HCT116 (cell line): ENCODE data around the gene SLC46A1. TPM values are rescaled to one million over a fixed set of nuclear protein-coding genes. Genes with fewer than 3 reads are reported as not detected.

Experiments
- ATAC-seq: fragments of 200-7000 bp; cut with Tn5 transposase; 2 replicates; pipeline ENCODE4 v1.9.1; 2020; ENCODE audit warnings: mild to moderate bottlenecking, moderate library complexity
- BruUV-seq: library from RNA; stranded (reverse); fragments of 400-500 nt; replicated peaks from 2 replicates; lab custom pipeline; 2021; lab: Mats Ljungman, UMichigan
- CTCF ChIA-PET: fragments of 300-600 bp; sonication (Branson Sonifier 250); formaldehyde crosslinking; loops from one replicate; lab custom pipeline; 2021; ENCODE audit warnings: antibody characterized with exemption; lab: Charles Lee
- POLR2A ChIA-PET: fragments of 300-600, 350-600 bp; sonication (Branson Sonifier 250); formaldehyde crosslinking; loops from one replicate; lab custom pipeline; 2021; ENCODE audit warnings: antibody characterized with exemption; lab: Charles Lee
- RAD21 ChIA-PET, 2 experiments: fragments of 300-600 bp; sonication (Branson Sonifier 250); formaldehyde crosslinking; loops; one replicate each; lab custom pipeline; 2023; ENCODE audit warnings: low total read pairs in 2 of 2; ENCODE audit not compliant: uncharacterized antibody in 2 of 2, unreplicated experiment in 2 of 2, low non-redundant PET in 1 of 2; lab: Charles Lee
- DNase-seq: peaks from one replicate; pipeline ENCODE4 v3.0.0-alpha.2; 2010; ENCODE audit warnings: low read depth, low spot score
- H2AFZ ChIP-seq: fragments of 200-600 bp; shearing (Covaris generic), sonication (generic); 2 replicates; pipeline ENCODE4 v1.6.1; 2017; ENCODE audit warnings: low read depth, mixed run types, mixed read lengths, antibody characterized with exemption, low read length; ENCODE audit not compliant: poor library complexity, severe bottlenecking
- H3K27ac ChIP-seq: 2 replicates; pipeline ENCODE4 v1.5.1; 2012; ENCODE audit warnings: low read depth, low read length
- H3K27me3 ChIP-seq: fragments of 200-600 bp; sonication (generic); 2 replicates; pipeline ENCODE4 v1.6.1; 2016; ENCODE audit warnings: mixed run types, low read length, mixed read lengths; ENCODE audit not compliant: insufficient read depth
- H3K36me3 ChIP-seq, 2 experiments: fragments of 200-500 bp in 1 of 2; fragments of 200-600 bp in 1 of 2; sonication (Bioruptor generic) in 1 of 2; sonication (generic) in 1 of 2; 2 replicates each; pipeline versions ENCODE4 v1.5.1 to v1.6.1; 2014 to 2016; ENCODE audit warnings: low read length in 2 of 2, inconsistent platforms in 1 of 2, mixed read lengths in 1 of 2, mixed run types in 1 of 2; ENCODE audit not compliant: insufficient read depth in 2 of 2, control insufficient read depth in 1 of 2
- H3K4me1 ChIP-seq, 2 experiments: fragments of 200-600 bp in 1 of 2; sonication (generic) in 1 of 2; 2 replicates each; pipeline versions ENCODE4 v1.5.1 to v1.6.1; 2012 to 2017; ENCODE audit warnings: low read length in 2 of 2, inconsistent platforms in 1 of 2, mild to moderate bottlenecking in 1 of 2, mixed read lengths in 1 of 2, mixed run types in 1 of 2, moderate library complexity in 1 of 2; ENCODE audit not compliant: insufficient read depth in 2 of 2, control insufficient read depth in 1 of 2
- H3K4me2 ChIP-seq: fragments of 200-600 bp; sonication (generic); 2 replicates; pipeline ENCODE4 v1.6.1; 2017; ENCODE audit warnings: mixed run types, low read length, mixed read lengths
- H3K4me3 ChIP-seq, 2 experiments: fragments of 200-600 bp in 1 of 2; sonication (generic) in 1 of 2; replicated peaks in 1 of 2; 2 replicates each; pipeline ENCODE4 v1.5.1; 2011 to 2016; ENCODE audit warnings: low read length in 2 of 2, control low read depth in 1 of 2, low read depth in 1 of 2, mild to moderate bottlenecking in 1 of 2, mixed read lengths in 1 of 2, mixed run types in 1 of 2
- H3K79me2 ChIP-seq: fragments of 200-600 bp; sonication (generic); 2 replicates; pipeline ENCODE4 v1.6.1; 2017; ENCODE audit warnings: mild to moderate bottlenecking, mixed run types, low read length, moderate library complexity, mixed read lengths; ENCODE audit not compliant: insufficient read depth
- H3K9ac ChIP-seq: fragments of 200-600 bp; sonication (generic); 2 replicates; pipeline ENCODE4 v1.6.1; 2016; ENCODE audit warnings: low read length, mixed read lengths
- H3K9me2 ChIP-seq: fragments of 200-600 bp; sonication (generic), shearing (Covaris generic); 2 replicates; pipeline ENCODE4 v1.6.1; 2017; ENCODE audit warnings: mixed run types, mild to moderate bottlenecking, moderate library complexity; ENCODE audit not compliant: insufficient read depth
- H3K9me3 ChIP-seq, 2 experiments: fragments of 200-500 bp in 1 of 2; fragments of 200-600 bp in 1 of 2; sonication (Bioruptor generic) in 1 of 2; sonication (generic) in 1 of 2; 2 replicates each; pipeline ENCODE4 v1.6.1; 2014 to 2017; ENCODE audit warnings: low read length in 2 of 2, mixed read lengths in 2 of 2, inconsistent platforms in 1 of 2, low read depth in 1 of 2, mild to moderate bottlenecking in 1 of 2, mixed run types in 1 of 2, moderate library complexity in 1 of 2; ENCODE audit not compliant: control insufficient read depth in 1 of 2, insufficient read depth in 1 of 2
- H4K20me1 ChIP-seq: fragments of 200-600 bp; sonication (generic), shearing (Covaris generic); 2 replicates; pipeline ENCODE4 v1.6.1; 2017; ENCODE audit warnings: mixed run types, mild to moderate bottlenecking, moderate library complexity; ENCODE audit not compliant: insufficient read depth
- ATF3 ChIP-seq: IDR thresholded peaks from 2 replicates; pipeline ENCODE4 v1.6.1; 2012
- CEBPB ChIP-seq: IDR thresholded peaks from 2 replicates; pipeline ENCODE4 v1.6.1; 2012; ENCODE audit warnings: low read depth
- CTCF ChIP-seq, 3 experiments: fragments of 200-600 bp in 1 of 3; sonication (generic) in 1 of 3; IDR thresholded peaks in 2 of 3; conservative IDR thresholded peaks in 1 of 3; 2 replicates each; pipeline ENCODE4 v1.5.1; 2012 to 2017; ENCODE audit warnings: low read depth in 2 of 3, low read length in 2 of 3, antibody characterized with exemption in 1 of 3, borderline replicate concordance in 1 of 3, control low read depth in 1 of 3, mild to moderate bottlenecking in 1 of 3, mixed read lengths in 1 of 3, mixed run types in 1 of 3, moderate library complexity in 1 of 3; ENCODE audit not compliant: insufficient read depth in 1 of 3
- EGR1 ChIP-seq: IDR thresholded peaks from 2 replicates; pipeline ENCODE4 v1.6.1; 2012; ENCODE audit warnings: low read depth
- ELF1 ChIP-seq: IDR thresholded peaks from 2 replicates; pipeline ENCODE4 v1.6.1; 2012; ENCODE audit warnings: low read depth, borderline replicate concordance
- EZH2phosphoT487 ChIP-seq: fragments of 200-600 bp; IDR thresholded peaks from 2 replicates; pipeline ENCODE4 v1.6.1; 2018; ENCODE audit warnings: antibody characterized with exemption, borderline replicate concordance
- FOSL1 ChIP-seq: IDR thresholded peaks from 2 replicates; pipeline ENCODE4 v1.6.1; 2012; ENCODE audit warnings: low read depth
- JUND ChIP-seq: IDR thresholded peaks from 2 replicates; pipeline ENCODE4 v1.6.1; 2012
- RAD21 ChIP-seq: IDR thresholded peaks from 2 replicates; pipeline ENCODE4 v1.6.1; 2012; ENCODE audit warnings: low read depth, mild to moderate bottlenecking
- SIN3A ChIP-seq: IDR thresholded peaks from 2 replicates; pipeline ENCODE4 v1.6.1; 2012; ENCODE audit warnings: low read depth
- SRF ChIP-seq: IDR thresholded peaks from 2 replicates; pipeline ENCODE4 v1.6.1; 2012; ENCODE audit warnings: low read depth
- TCF7L2 ChIP-seq: IDR thresholded peaks from 2 replicates; pipeline ENCODE4 v1.7.0; 2011; ENCODE audit warnings: borderline replicate concordance, inconsistent platforms; ENCODE audit not compliant: insufficient read depth, insufficient read length; ENCODE audit errors: extremely low read depth
- ZFX ChIP-seq: fragments of 450-650 bp; IDR thresholded peaks from 2 replicates; pipeline ENCODE4 v1.6.1; 2017
- ZNF274 ChIP-seq: fragments of 200-500 bp; sonication (Bioruptor generic); IDR thresholded peaks from 2 replicates; pipeline ENCODE4 v1.6.1; 2014; ENCODE audit warnings: mild to moderate bottlenecking, low read depth, low read length, inconsistent platforms
- intact Hi-C: fragments of 100-400 bp; cut with micrococcal nuclease; formaldehyde crosslinking; loops from 2 replicates; pipeline ENCODE4 v1.10.0; 2022
- total RNA-seq: library from RNA; stranded (reverse); gene quantifications from one replicate; pipeline ENCODE4 v1.2.1, GENCODE V29; 2021; ENCODE audit not compliant: unreplicated experiment

The SLC46A1 gene
- total RNA-seq, 1 experiment from 2014 or later, result 17.8 TPM

GRCh38 chr17:28399808-28400207 is 6.2 kb downstream of the SLC46A1 start:
- RAD21 ChIA-PET, result no interaction called here
- Histone ChIP-seq H3K4me3 (no peak overlapping the region), H3K9ac (no peak overlapping the region), H2AFZ (no peak overlapping the region), H3K9me3 (no peaks in the 10 kb centered on the region), H3K4me1 (peaks cover 0 to under 1% of the 10 kb centered on the region in 2 experiments; a peak in 1 of 4 replicates), H3K79me2 (peaks cover 3% of the 10 kb centered on the region; the same call in 1 of the 2 replicates), H3K27ac (no peak overlapping the region), H3K9me2 (no peaks in the 10 kb centered on the region), H3K27me3 (no peaks in the 10 kb centered on the region), H3K36me3 (peaks cover 20 to 24% of the 10 kb centered on the region in 2 experiments; a peak in 3 of 4 replicates), H3K4me2 (no peak overlapping the region), H4K20me1 (no peaks in the 10 kb centered on the region)
- no peak for DNase-seq
- no peak for ATAC-seq
- no peak for TF ChIP-seq EZH2phosphoT487
- TF ChIP-seq JUND, result no peak
- TF ChIP-seq RAD21, result no peak
- no peak for TF ChIP-seq CTCF (IDR thresholded peaks at IDR 0.05 in 2 of 3, conservative IDR thresholded peaks at IDR 0.05 in 1 of 3; ENCODE audit: borderline replicate concordance in 1 of 3, insufficient read depth in 1 of 3, low read depth in 2 of 3, low read length in 2 of 3)
- no peak for TF ChIP-seq EGR1
- TF ChIP-seq ZFX, result no peak
- no peak for TF ChIP-seq FOSL1
- no peak for TF ChIP-seq ATF3
- TF ChIP-seq ZNF274, result no peak
- no peak for TF ChIP-seq CEBPB
- no peak for TF ChIP-seq TCF7L2
- TF ChIP-seq ELF1, result no peak
- no peak for TF ChIP-seq SRF
- no peak for TF ChIP-seq SIN3A
- BruUV-seq, result no TSS peak
- intact Hi-C loops, result no loop called here
- POLR2A ChIA-PET, result no interaction called here
- CTCF ChIA-PET, result no interaction called here
